ENCODE data around the gene CKB. TPM values are rescaled to one million over a fixed set of nuclear protein-coding genes. Genes with fewer than 3 reads are reported as not detected.

Gene CKB
- total RNA-seq, 2 donors from 2014 or later = 602 to 920 TPM

GRCh38 chr14:103472939-103473338 lies 49.7 kb downstream of the CKB start:
- TF ChIP-seq, protein P1, sequence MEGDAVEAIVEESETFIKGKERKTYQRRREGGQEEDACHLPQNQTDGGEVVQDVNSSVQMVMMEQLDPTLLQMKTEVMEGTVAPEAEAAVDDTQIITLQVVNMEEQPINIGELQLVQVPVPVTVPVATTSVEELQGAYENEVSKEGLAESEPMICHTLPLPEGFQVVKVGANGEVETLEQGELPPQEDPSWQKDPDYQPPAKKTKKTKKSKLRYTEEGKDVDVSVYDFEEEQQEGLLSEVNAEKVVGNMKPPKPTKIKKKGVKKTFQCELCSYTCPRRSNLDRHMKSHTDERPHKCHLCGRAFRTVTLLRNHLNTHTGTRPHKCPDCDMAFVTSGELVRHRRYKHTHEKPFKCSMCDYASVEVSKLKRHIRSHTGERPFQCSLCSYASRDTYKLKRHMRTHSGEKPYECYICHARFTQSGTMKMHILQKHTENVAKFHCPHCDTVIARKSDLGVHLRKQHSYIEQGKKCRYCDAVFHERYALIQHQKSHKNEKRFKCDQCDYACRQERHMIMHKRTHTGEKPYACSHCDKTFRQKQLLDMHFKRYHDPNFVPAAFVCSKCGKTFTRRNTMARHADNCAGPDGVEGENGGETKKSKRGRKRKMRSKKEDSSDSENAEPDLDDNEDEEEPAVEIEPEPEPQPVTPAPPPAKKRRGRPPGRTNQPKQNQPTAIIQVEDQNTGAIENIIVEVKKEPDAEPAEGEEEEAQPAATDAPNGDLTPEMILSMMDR (conservative IDR thresholded peaks at IDR 0.05) = no peak
- peak overlapping the region; percentile 27 for H3K27ac Mint-ChIP-seq
- H3K4me1 ChIP-seq (ENCODE audit: control insufficient read depth, insufficient read depth, low read length) = no peaks in the 10 kb centered on the region
- H3K4me1 Mint-ChIP-seq = no peaks in the 10 kb centered on the region
- peaks cover 77% of the 10 kb centered on the region for H3K36me3 ChIP-seq (ENCODE audit: control insufficient read depth, insufficient read depth, low read length)
- no peak for DNase-seq
- no peaks in the 10 kb centered on the region for H3K9me3 Mint-ChIP-seq
- 94 to 100% methylated on average over 3 to 5 of the region's 5 CpGs for WGBS, 2 experiments (ENCODE audit: insufficient coverage in 1 of 2, insufficient read length in 1 of 2)
- H3K36me3 Mint-ChIP-seq (ENCODE audit: low read depth) = peaks cover 68% of the 10 kb centered on the region
- H3K9ac ChIP-seq (ENCODE audit: extremely low read depth, low read length, poor library complexity, severe bottlenecking) = no peak overlapping the region
- no peak overlapping the region for H3K27ac ChIP-seq (ENCODE audit: low read depth, low read length)
- no peaks in the 10 kb centered on the region for H3K27me3 ChIP-seq (ENCODE audit: control insufficient read depth, insufficient read depth, low read length, poor library complexity, severe bottlenecking)
- H3K9me3 ChIP-seq (ENCODE audit: control insufficient read depth, low read length) = no peaks in the 10 kb centered on the region
- H3K27me3 Mint-ChIP-seq (ENCODE audit: insufficient read depth) = no peaks in the 10 kb centered on the region
- H3K4me3 ChIP-seq (ENCODE audit: low read length) = no peak overlapping the region
- H3K4me3 Mint-ChIP-seq = no peak overlapping the region

Other genes starting within 250 kb of the CKB start
- 100 to 1,000 TPM; 267 to 339 TPM for gene EIF5, start 188.6 kb downstream of the CKB start, total RNA-seq
- gene MARK3, start 137.4 kb downstream of the CKB start, total RNA-seq = 100 to 1,000 TPM in 1 of 2 donors, 10 to 100 TPM in 1; 95.8 to 106 TPM
- 1 to 10 TPM; 7.4 to 7.9 TPM for gene TRMT61A, start 6.4 kb upstream of the CKB start, total RNA-seq
- gene BAG5, start 39.8 kb upstream of the CKB start, total RNA-seq = 10 to 100 TPM; 27.6 to 28.1 TPM
- 10 to 100 TPM; 30.1 to 39.8 TPM for gene COA8, start 40.1 kb upstream of the CKB start, total RNA-seq
- 100 to 1,000 TPM; 170 to 178 TPM for gene KLC1, start 106.4 kb upstream of the CKB start, total RNA-seq
- gene XRCC3, start 192.6 kb upstream of the CKB start, total RNA-seq = 10 to 100 TPM; 39.2 to 42.6 TPM
- 10 to 100 TPM; 42.5 to 55.6 TPM for gene ZFYVE21, start 193.0 kb upstream of the CKB start, total RNA-seq

Data from endodermal cell (in vitro differentiated cells).